ENCODE data around the gene IRAG1.
A peak's percentile ranks its signal among the peaks of the same experiment; 100 is the strongest.

The IRAG1 gene

GRCh38 chr11:10693509-10694081, at the start of gene IRAG1:
Gene IRAG1 (minus strand): TSS chr11:10693755. CDS start chr11:10693602, 153 bp downstream.
- DNase-seq (ENCODE audit: low spot score), result no peak

GRCh38 chr11:10742460-10743208, 49.1 kb upstream of the IRAG1 start:
- no peak for DNase-seq (ENCODE audit: low spot score)

- peak; percentile 90 for DNase-seq (ENCODE audit: low spot score)
Observed at GRCh38 chr11:10735481-10736475, 42.2 kb upstream of the IRAG1 start.

GRCh38 chr11:10731064-10731680, 37.6 kb upstream of the IRAG1 start:
- DNase-seq (ENCODE audit: low spot score), result no peak

DNA sequence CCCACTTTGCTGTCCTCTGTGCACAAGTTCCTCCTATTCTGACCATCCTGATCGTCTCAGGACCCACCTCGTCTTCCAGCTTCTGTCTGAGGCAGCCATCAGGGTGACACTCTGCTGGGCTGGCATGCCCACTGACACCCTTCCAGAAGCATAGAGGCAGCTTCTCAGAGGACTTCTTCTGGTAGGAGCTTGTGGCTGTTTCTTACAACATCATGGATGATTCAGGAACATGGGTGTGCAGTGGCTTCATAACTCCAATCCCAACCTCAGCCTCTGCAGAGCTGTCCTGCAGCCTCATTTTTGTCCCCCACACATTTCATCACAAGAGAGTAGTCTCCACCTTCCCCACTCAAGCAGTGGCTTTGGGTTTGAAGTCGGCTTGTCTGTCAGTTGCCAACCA, 36.6 kb upstream of the IRAG1 start:
- no peak for DNase-seq (ENCODE audit: low spot score)

DNA sequence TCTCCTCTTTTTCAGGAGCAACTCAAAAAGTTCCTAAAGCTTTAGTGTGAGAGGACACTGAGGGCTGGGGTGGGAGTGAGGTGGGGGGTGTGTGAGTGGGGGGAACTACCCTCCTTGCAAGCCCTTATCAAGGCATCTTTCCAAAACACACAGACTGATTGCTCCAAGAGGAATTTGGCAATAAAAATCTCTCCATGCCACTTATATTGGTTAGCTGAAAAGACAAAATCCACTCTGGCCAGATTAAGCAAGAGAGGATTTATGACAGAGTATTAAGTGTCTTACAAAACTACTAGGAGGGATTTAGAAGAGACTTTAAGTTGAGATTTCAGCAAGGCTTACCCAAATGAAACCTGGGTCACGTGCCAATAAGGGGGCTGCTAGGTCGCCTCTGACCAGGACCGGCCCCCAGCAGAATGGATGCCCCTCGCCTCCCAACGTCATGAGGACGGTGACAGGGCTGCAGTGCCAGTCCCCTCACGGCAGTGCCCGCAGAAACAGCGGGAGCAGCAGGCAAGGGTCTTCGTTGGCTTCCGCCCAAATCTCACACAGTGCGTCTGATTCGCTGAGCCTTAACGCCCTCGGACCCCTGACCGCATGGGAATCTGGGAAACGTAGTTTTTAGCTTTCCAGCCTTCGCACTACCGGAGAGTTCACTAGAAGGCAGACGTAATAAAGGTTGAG, 35.4 kb upstream of the IRAG1 start:
- DNase-seq (ENCODE audit: low spot score), result peak; percentile 54

DNA sequence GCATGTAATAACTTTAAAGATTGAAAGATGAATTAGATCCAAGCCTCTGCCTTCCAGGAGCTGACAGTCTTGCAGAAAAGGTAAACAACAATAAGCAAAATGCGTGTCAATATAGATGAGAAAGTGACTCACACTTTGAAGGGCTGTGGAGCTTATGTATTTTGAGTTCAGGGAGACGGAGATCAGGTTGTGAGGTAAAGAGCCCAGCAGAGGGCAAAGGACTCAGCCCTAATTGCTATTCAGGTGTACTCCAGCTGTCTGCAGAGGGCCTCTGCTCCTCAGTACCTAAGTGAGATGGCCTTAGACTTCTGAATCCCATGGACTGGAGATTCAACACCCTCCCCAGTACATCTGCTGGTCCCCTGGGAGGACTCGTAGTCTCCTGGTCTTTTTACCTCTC, 34.6 kb upstream of the IRAG1 start:
- DNase-seq (ENCODE audit: low spot score), result no peak

GRCh38 chr11:10727146-10727851, 33.7 kb upstream of the IRAG1 start:
- DNase-seq (ENCODE audit: low spot score), result no peak

DNA sequence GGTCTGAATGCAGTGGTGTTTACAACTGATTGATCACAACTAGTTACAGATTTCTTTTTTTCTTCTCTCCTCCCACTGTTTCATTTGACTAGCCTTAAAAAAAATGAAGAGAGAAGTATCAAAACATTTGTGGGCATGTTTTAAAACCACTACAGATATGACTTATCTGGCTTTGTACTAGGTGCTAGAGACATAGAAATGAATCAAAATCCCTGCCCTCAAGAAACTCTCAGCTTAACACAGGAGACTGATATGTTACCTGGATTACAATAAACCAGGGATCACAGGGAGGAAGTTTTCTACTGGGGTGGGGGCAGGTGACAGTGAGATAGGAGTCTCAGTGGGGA, 32.3 kb upstream of the IRAG1 start:
- no peak for DNase-seq (ENCODE audit: low spot score)

GRCh38 chr11:10725114-10725906, 31.8 kb upstream of the IRAG1 start:
- no peak for DNase-seq (ENCODE audit: low spot score)

- no peak for DNase-seq (ENCODE audit: low spot score)
Observed at GRCh38 chr11:10722307-10722706, 28.8 kb upstream of the IRAG1 start.

GRCh38 chr11:10720881-10721376, 27.4 kb upstream of the IRAG1 start:
- no peak for DNase-seq (ENCODE audit: low spot score)

- no peak for DNase-seq (ENCODE audit: low spot score)
Observed at GRCh38 chr11:10719616-10720015, 26.1 kb upstream of the IRAG1 start.

- no peak for DNase-seq (ENCODE audit: low spot score)
Observed at GRCh38 chr11:10716543-10717259, 23.1 kb upstream of the IRAG1 start.

DNA sequence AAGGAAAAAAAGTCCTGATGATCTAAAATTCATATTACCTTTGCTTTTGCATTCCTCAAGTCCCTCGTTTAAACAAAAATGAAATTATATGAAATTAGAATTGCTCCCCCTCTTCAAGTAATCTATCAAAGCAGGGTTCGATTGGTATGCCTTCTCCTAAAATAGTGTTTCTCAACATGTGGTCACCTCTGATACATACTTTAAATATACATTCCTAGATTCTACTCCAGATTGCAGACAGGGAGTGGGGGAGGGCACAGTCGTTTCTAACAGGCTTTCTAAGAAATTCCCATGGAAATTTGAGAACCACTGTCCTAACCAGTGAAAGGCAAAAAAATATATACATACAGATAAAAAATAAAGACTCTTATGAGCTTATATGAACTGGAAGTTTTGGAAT, 22.6 kb upstream of the IRAG1 start:
- no peak for DNase-seq (ENCODE audit: low spot score)

DNA sequence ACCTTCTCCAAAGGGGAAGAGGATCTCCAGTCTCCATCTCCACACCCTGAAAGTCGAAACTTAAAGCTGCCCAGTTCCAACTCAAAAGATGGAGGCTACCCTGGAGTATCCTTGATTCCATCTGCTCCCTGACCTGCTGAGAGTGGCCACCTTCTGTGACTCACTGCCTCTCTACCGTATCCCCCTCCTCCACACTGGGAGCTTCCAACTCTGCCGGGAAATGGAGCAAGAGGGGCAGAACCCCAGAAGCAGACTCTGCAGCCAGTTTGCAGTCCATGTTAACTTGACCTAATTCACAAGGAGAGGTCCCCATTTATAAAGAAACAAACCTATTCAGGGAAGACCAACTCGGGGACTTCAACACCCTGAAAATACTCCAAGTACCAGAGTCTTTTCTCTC, 22.0 kb upstream of the IRAG1 start:
- DNase-seq (ENCODE audit: low spot score), result no peak

GRCh38 chr11:10709299-10710086, 15.9 kb upstream of the IRAG1 start:
- no peak for DNase-seq (ENCODE audit: low spot score)

DNA sequence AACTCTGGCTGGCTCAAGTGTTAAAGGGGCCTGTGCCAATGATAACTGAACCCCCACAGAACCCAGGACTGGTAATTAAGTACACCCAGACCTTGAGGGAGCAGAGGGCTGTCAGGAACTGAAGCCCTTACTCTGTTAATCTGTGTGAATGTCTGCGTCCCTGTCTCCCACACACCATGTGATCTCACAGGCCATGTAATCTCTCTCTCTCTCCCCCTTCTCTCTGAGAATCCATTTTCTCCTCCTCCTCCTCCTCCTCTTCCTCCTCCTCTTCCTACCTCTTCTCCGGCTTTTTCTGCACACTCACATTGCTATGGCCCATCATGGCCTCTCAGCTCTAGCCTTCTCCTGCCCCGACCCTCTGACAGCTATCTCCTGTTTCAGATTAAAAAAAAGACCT, 14.6 kb upstream of the IRAG1 start:
- no peak for DNase-seq (ENCODE audit: low spot score)

DNA sequence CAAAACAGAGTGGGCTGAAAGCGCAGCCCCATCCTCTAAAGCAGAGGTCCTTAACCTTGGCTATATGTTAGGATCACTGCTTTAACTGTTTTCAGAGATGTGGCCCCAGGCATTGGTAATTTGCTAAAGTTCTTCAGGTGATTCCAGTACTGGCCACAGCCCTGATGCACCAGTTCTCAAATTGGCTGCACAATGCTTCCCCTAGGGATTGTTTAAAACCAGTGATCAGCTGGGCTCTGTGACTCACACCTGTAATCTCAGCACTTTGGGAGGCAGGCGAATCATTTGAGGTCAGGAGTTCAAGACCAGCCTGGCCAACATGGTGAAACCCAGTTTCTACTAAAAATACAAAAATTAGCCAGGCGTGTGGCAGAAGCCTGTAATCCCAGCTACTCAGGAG, 8.4 kb upstream of the IRAG1 start:
- DNase-seq (ENCODE audit: low spot score), result no peak
